Activated CD8-positive, alpha-beta memory T cell treated with anti-CD3 and anti-CD28 coated beads, Interleukin-2, amount 50 U/mL, for 48 hours (primary cell): ENCODE results near the gene PNPLA8.

Experiments used
- DNase-seq: peaks from one replicate; pipeline ENCODE4 v3.0.0-alpha.2; 2020

PNPLA8 gene

GRCh38 chr7:108440613-108441012 lies 85.3 kb downstream of the PNPLA8 start:
- no peak for DNase-seq

DNA sequence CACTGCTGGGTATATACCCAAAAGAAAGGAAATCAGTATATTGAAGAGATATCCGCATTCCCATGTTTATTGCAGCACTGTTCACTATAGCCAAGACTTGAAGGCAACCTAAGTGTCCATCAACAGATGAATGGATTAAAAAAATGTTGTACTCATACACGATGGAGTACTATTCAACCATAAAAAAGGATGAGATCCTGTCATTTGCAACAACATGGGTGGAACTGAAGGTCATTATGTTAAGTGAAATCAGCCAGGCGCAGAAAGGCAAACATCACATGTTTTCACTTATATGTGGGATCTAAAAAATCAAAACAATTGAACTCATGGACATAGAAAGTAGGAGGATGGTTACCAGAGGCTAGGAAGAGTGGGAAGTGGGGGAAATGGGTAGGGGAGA lies 89.0 kb downstream of the PNPLA8 start:
- DNase-seq = no peak

- no peak for DNase-seq
Measured at GRCh38 chr7:108434010-108434409, 91.9 kb downstream of the PNPLA8 start.

GRCh38 chr7:108431099-108431498 lies 94.8 kb downstream of the PNPLA8 start:
- no peak for DNase-seq

GRCh38 chr7:108430664-108431063 lies 95.3 kb downstream of the PNPLA8 start:
- no peak for DNase-seq

- DNase-seq = no peak
Measured at GRCh38 chr7:108427766-108428165, 98.2 kb downstream of the PNPLA8 start.

DNA sequence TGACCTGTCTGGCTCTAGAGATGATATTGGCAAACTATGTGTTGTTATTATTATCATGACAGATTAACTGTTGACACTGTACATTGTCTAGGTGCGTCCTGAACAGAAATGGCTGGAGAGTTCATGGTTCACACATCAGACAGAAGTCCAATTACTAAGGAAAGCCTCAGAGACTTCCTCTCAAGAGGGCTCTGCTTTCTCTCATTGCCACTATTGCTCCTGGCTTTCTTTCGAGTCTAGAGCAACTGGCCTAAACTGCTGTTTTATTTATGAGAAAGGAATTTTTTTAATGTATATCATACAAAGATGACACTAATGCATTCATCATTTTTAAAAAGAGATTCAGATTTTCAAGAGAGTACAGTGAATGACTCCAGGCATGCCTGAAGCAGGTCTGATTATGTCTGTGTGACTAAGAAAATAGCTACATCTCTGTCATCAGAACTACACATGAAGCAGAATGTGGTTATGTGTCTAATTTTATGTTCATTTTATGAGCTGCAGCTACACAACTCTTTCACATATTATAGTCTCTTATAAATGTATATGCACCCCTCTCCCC lies 100.1 kb downstream of the PNPLA8 start:
- no peak for DNase-seq

GRCh38 chr7:108424013-108424412 lies 101.9 kb downstream of the PNPLA8 start:
- DNase-seq = no peak

GRCh38 chr7:108423089-108423989 lies 102.6 kb downstream of the PNPLA8 start:
- no peak for DNase-seq

DNA sequence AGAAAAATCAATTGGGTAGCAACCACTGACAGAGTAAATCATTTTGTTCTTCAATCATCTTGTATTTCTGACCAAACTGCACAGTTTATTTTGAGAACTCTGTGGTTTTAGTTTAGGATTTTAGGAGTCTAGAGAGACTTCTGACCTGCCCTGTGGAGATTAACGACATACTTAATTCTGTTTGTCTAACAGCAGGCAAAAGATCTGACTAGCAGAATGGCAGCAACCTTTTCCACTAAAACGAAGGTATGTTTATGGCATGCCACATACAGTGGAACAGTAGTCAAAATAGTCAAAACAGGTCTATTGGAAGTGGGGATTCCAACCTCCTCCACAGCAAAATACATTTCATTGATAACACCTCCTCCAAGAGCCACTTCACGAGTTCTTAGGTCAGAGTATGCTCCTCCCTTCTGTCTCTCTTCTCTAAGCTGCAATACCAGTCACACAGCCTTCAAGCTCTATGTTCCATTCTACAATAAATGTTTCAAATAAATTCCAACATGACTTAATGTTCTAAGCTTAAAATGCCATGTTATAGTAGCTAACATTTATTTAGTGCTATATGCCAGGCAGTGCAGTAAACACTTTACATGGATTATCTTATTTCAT lies 104.1 kb downstream of the PNPLA8 start:
- DNase-seq = no peak
